ENCODE results near the gene LIMS4. TPM values are rescaled to one million over a fixed set of nuclear protein-coding genes. Genes with fewer than 3 reads are reported as not detected.
"Not testable (repeated sequence)": the region's sequence is repeated elsewhere in the genome, so short reads cannot be mapped to it uniquely, and the experiment has no call there.

The LIMS4 gene
- total and polyA plus RNA-seq, 2 of the 8 experiments (the other 6 are each of a cell fraction or from before 2014, with no cell fraction given) = 0.44 TPM; not detected in 1

- H3K56ac ChIP-seq (replicated peaks; ENCODE audit: insufficient read length, low read depth, low read length); H3K23ac ChIP-seq (ENCODE audit: insufficient read length); H3K79me1 ChIP-seq (ENCODE audit: low read depth, low read length); H4K20me1 ChIP-seq (replicated peaks in 1 of 2; ENCODE audit: control insufficient read depth in 1 of 2, insufficient read depth in 2 of 2, low read length in 2 of 2); H3K4me2 ChIP-seq (ENCODE audit: insufficient read depth in 1 of 2, low read depth in 2 of 2, low read length in 2 of 2); H3K27ac ChIP-seq (ENCODE audit: low read depth, low read length); H4K5ac ChIP-seq (ENCODE audit: insufficient read length, low read depth, low read length); H2BK5ac ChIP-seq (ENCODE audit: low read depth, low read length); H3K9me3 ChIP-seq (ENCODE audit: insufficient read depth in 2 of 2, low read depth in 1 of 2, low read length in 1 of 2); H3K18ac ChIP-seq (ENCODE audit: extremely low read depth, low read length); H3K23me2 ChIP-seq (ENCODE audit: low read depth, low read length); H2BK15ac ChIP-seq (ENCODE audit: low read length); H4K8ac ChIP-seq (ENCODE audit: extremely low read depth, insufficient read depth, low read length); H3K4ac ChIP-seq (replicated peaks; ENCODE audit: insufficient read length, low read depth, low read length); DNase-seq (ENCODE audit: low read depth in 1 of 2, low spot score in 2 of 2); H2AK5ac ChIP-seq (ENCODE audit: low read depth, low read length); H2BK120ac ChIP-seq (replicated peaks; ENCODE audit: low read depth, low read length); H3K79me2 ChIP-seq (ENCODE audit: control insufficient read depth in 1 of 2, insufficient read depth in 2 of 2, low read length in 2 of 2); H4K91ac ChIP-seq (replicated peaks; ENCODE audit: insufficient read length, low read length); POLR2A ChIA-PET (ENCODE audit: partially characterized antibody); H2BK20ac ChIP-seq (ENCODE audit: low read length); FAIRE-seq; H3K36me3 ChIP-seq (ENCODE audit: control insufficient read depth in 2 of 4, insufficient read depth in 4 of 4, low read length in 3 of 4); H3K9ac ChIP-seq (replicated peaks in 1 of 4; ENCODE audit: extremely low read depth in 1 of 4, low read depth in 3 of 4, low read length in 3 of 4); H3K4me3 ChIP-seq (ENCODE audit: extremely low read depth in 1 of 4, insufficient read depth in 2 of 4, low read depth in 3 of 4, low read length in 4 of 4); CTCF ChIA-PET (ENCODE audit: partially characterized antibody); H2BK12ac ChIP-seq (ENCODE audit: low read depth, low read length); H3K27me3 ChIP-seq (replicated peaks in 1 of 4; ENCODE audit: control insufficient read depth in 3 of 4, extremely low read depth in 1 of 4, insufficient read depth in 3 of 4, low read length in 3 of 4); H2AFZ ChIP-seq (ENCODE audit: low read length); H3K14ac ChIP-seq (ENCODE audit: insufficient read length); H3K4me1 ChIP-seq (replicated peaks in 1 of 4; ENCODE audit: control insufficient read depth in 3 of 4, insufficient read depth in 4 of 4, low read length in 3 of 4): not testable (repeated sequence)
- WGBS, 2 experiments (ENCODE audit: extremely low coverage in 1 of 2, insufficient coverage in 1 of 2, insufficient read length in 1 of 2, insufficient replicate concordance in 2 of 2, low coverage in 1 of 2, low lambda C conversion rate in 2 of 2, missing lambda C conversion rate in 1 of 2) = no CpG with 5 or more reads among the region's 4 CpGs
Measured at GRCh38 chr2:110474898-110475297, 2.3 kb upstream of the LIMS4 start.

- no CpG with 5 or more reads among the region's 3 CpGs for WGBS, 2 experiments (ENCODE audit: extremely low coverage in 1 of 2, insufficient coverage in 1 of 2, insufficient read length in 1 of 2, insufficient replicate concordance in 2 of 2, low coverage in 1 of 2, low lambda C conversion rate in 2 of 2, missing lambda C conversion rate in 1 of 2)
- H3K18ac ChIP-seq (ENCODE audit: extremely low read depth, low read length) = not testable (repeated sequence)
Measured at GRCh38 chr2:110473059-110473358, 393 bp upstream of the LIMS4 start.

More at GRCh38 chr2:110473059-110473358, 393 bp upstream of the LIMS4 start:
- H3K79me1 ChIP-seq (ENCODE audit: low read depth, low read length); H3K79me2 ChIP-seq (ENCODE audit: control insufficient read depth in 1 of 2, insufficient read depth in 2 of 2, low read length in 2 of 2); H2AFZ ChIP-seq (ENCODE audit: low read length); H3K27ac ChIP-seq (ENCODE audit: low read depth, low read length); H2BK15ac ChIP-seq (ENCODE audit: low read length); POLR2A ChIA-PET (ENCODE audit: partially characterized antibody); H3K56ac ChIP-seq (replicated peaks; ENCODE audit: insufficient read length, low read depth, low read length); H4K5ac ChIP-seq (ENCODE audit: insufficient read length, low read depth, low read length); H2BK20ac ChIP-seq (ENCODE audit: low read length); H3K14ac ChIP-seq (ENCODE audit: insufficient read length); H4K20me1 ChIP-seq (replicated peaks in 1 of 2; ENCODE audit: control insufficient read depth in 1 of 2, insufficient read depth in 2 of 2, low read length in 2 of 2); H3K23ac ChIP-seq (ENCODE audit: insufficient read length); H3K4ac ChIP-seq (replicated peaks; ENCODE audit: insufficient read length, low read depth, low read length); H3K27me3 ChIP-seq (replicated peaks in 1 of 4; ENCODE audit: control insufficient read depth in 3 of 4, extremely low read depth in 1 of 4, insufficient read depth in 3 of 4, low read length in 3 of 4); H3K4me3 ChIP-seq (ENCODE audit: extremely low read depth in 1 of 4, insufficient read depth in 2 of 4, low read depth in 3 of 4, low read length in 4 of 4); H3K23me2 ChIP-seq (ENCODE audit: low read depth, low read length); H2BK12ac ChIP-seq (ENCODE audit: low read depth, low read length); CTCF ChIA-PET (ENCODE audit: partially characterized antibody); H3K36me3 ChIP-seq (ENCODE audit: control insufficient read depth in 2 of 4, insufficient read depth in 4 of 4, low read length in 3 of 4); H3K9ac ChIP-seq (replicated peaks in 1 of 4; ENCODE audit: extremely low read depth in 1 of 4, low read depth in 3 of 4, low read length in 3 of 4); H4K8ac ChIP-seq (ENCODE audit: extremely low read depth, insufficient read depth, low read length); H3K4me1 ChIP-seq (replicated peaks in 1 of 4; ENCODE audit: control insufficient read depth in 3 of 4, insufficient read depth in 4 of 4, low read length in 3 of 4); H3K4me2 ChIP-seq (ENCODE audit: insufficient read depth in 1 of 2, low read depth in 2 of 2, low read length in 2 of 2); H2BK120ac ChIP-seq (replicated peaks; ENCODE audit: low read depth, low read length); DNase-seq (ENCODE audit: low read depth in 1 of 2, low spot score in 2 of 2); H2AK5ac ChIP-seq (ENCODE audit: low read depth, low read length); H2BK5ac ChIP-seq (ENCODE audit: low read depth, low read length); FAIRE-seq; H4K91ac ChIP-seq (replicated peaks; ENCODE audit: insufficient read length, low read length); H3K9me3 ChIP-seq (ENCODE audit: insufficient read depth in 2 of 2, low read depth in 1 of 2, low read length in 1 of 2): not testable (repeated sequence)

Data from H1 (cell line).